ENCODE results near the gene PRSS16.
"Not testable (repeated sequence)": the region's sequence is repeated elsewhere in the genome, so short reads cannot be mapped to it uniquely, and the experiment has no call there.

Gene PRSS16

GRCh38 chr6:27247133-27247836 lies at the start of gene PRSS16:
Gene PRSS16, plus strand, starts transcription at chr6:27247701. Its CDS starts 37 bp downstream, at chr6:27247738.
- DNase-seq, result no peak

GRCh38 chr6:27205375-27206278 lies 41.9 kb upstream of the PRSS16 start:
- peak; percentile 42 for DNase-seq

GRCh38 chr6:27206806-27207205 lies 40.7 kb upstream of the PRSS16 start:
- no peak for DNase-seq

DNA sequence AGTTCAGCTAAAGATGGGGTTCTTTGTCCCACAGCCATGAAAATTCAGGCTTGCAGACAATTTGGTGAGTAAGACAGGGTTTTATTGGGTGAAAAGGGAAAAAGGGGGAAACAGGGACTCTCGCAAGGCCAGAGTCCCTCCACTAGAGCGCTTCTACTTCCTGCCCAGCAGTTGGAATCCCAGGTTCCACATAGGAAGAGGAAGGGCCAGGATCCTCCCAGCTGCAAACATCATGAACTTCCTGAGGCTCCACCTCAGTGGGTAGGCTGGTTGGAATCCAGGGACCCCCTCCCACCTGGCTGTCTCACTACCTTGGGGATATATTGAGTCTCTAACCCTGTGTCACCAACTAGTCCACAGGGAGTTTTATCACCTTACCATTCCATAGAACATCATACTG lies 39.5 kb upstream of the PRSS16 start:
- no peak for DNase-seq

- no peak for DNase-seq
Measured at GRCh38 chr6:27209196-27209595, 38.3 kb upstream of the PRSS16 start.

GRCh38 chr6:27209659-27210269 lies 37.7 kb upstream of the PRSS16 start:
- peak; percentile 12 for DNase-seq

GRCh38 chr6:27213091-27213517 lies 34.4 kb upstream of the PRSS16 start:
- DNase-seq, result not testable (repeated sequence)

DNA sequence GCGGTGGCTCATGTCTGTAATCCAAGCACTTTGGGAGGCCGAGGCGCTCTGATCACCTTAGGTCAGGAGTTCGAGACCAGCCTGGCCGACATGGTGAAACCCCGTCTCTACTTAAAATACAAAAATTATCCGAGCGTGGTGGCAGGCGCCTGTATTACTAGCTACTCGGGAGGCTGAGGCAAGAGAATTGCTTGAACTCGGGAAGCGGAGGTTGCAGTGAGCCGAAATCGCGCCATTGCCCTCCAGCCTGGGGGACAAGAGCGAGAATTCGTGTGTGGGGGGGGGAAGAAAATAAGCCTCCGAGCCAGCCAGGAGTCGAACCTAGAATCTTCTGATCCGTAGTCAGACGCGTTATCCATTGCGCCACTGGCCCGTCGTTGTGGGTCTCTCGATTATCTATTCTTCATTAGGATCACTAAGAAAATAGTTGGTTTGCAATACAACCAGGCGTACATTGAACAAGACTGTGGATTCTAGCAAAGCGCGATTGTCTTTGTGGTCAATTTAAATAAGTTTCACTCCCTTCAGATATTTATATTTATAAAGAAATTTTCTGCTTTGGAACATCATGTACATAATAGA lies 33.9 kb upstream of the PRSS16 start:
- DNase-seq, result peak; percentile 65

GRCh38 chr6:27214126-27214601 lies 33.3 kb upstream of the PRSS16 start:
- peak; percentile 9 for DNase-seq

DNA sequence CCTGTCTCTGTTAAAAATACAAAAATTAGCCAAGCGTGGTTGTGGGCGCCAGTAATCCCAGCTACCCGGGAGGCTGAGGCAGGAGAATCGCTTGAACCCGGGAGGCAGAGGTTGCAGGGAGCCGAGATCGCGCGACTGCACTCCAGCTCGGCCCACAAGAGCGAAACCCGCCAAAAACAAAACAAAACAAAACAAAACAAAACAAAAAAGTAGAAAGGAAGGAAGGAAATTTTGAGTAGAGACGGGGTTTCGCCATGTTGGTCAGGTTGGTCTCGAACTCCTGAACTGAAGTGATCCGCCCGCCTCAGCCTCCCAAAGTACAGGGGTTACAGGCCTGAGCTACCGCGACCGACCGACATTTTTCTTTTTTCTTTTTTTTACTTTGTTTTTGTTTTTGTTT lies 30.6 kb upstream of the PRSS16 start:
- no peak for DNase-seq

GRCh38 chr6:27222971-27223370 lies 24.5 kb upstream of the PRSS16 start:
- DNase-seq, result not testable (repeated sequence)

DNA sequence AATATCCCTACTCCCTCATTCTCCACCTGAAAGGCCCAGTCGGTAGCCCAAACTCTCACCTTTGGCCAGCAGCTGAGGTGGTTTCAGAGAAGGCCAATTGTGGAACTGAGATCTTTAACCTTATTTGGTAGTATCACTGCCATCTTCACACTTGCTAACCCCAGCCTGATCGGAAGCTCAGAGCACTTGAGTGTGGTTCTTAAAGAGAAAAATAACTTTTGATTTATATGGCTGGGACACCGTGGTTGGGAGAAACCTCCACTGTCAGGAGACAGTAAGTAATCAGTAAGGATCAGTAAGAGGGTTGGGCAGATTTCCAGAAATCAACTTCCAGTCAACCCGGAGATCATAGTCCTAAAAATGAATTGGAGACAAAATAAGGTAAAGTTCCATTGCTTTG lies 22.8 kb upstream of the PRSS16 start:
- no peak for DNase-seq

- no peak for DNase-seq
Measured at GRCh38 chr6:27228963-27229477, 18.5 kb upstream of the PRSS16 start.

DNA sequence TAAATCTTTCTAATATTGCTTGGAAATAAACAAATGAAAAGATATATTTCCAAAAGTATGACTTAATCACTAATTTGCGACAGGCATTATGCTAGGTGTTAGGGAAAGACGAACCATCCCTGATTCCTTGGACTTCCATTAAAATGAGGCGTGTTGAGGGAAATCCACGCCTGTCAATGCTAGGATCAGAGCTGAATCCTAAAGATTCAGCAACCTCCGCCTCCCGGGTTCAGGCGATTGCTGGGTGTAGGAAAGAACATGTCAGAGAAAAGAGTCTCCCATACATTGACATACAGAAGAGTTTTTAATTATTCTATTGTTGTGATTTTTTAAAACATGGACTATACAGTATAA lies 16.8 kb upstream of the PRSS16 start:
- no peak for DNase-seq

DNA sequence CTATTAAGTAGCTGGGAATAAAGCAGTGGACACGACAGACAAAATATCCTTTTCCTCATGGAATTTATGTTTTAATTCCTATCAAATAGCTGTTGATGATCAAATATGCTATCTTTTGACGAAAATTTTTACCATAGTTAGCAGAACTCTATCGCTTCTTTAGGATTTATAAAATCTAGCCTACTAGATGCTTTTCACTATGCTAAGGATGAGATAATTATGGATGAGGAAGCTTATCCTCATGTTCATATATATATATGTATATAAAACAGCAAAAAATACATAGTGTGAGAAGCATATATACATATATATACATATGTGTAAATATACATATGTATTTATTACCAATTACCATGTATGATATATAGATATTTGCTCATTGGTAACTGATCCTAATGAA lies 12.9 kb upstream of the PRSS16 start:
- no peak for DNase-seq

DNA sequence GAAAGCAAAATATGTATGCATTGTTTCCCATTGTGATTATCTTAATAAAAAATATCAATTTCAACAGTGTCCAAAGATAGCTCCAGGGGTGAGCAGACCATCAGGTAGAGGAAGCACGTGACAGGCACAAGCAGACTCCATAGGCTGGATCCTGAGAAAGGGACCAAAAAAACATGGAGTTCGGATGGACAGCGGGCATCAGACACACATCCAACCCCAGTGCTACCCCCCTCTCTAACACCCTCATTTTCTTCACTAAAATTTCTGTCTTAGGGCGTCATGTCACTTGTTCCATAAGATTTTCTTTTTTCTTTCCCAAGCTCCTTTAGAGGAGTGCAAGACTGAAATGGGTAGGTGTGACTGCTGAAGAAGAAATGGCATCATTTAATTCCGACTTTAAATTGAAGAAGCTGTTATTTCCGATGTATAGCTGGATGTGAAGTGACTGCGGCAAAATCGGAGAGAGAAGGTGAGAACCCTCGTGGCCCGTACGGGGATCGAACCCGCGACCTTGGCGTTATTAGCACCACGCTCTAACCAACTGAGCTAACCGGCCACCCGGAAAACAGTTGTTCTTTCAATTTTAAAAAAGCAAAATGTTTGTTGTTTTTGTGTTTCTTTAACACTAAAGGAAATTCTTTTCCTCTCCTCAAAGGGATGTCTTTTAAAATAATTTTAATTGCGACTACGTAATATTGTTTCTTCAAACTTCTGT lies 10.3 kb upstream of the PRSS16 start:
- peak; percentile 78 for DNase-seq

GRCh38 chr6:27238010-27238983 lies 9.2 kb upstream of the PRSS16 start:
- DNase-seq, result peak; percentile 47

DNA sequence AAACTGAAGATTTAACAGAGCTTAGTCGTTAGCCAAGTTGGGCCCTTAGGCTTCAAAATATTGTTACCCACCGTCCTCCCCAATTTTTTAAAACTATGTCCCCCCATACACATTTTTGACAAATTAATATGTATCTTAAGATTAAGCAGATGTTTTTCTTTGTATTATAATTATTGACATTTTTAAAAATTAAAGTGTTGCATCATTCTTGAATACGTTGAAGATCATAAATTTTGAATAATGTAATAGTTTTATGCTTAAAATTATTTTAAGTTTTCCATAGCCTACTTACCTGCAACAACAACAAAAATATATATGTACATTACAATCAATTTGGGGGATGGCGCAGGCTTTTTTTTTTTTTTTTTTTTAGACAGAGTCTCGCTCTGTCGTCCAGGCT lies 8.2 kb upstream of the PRSS16 start:
- DNase-seq, result no peak

DNA sequence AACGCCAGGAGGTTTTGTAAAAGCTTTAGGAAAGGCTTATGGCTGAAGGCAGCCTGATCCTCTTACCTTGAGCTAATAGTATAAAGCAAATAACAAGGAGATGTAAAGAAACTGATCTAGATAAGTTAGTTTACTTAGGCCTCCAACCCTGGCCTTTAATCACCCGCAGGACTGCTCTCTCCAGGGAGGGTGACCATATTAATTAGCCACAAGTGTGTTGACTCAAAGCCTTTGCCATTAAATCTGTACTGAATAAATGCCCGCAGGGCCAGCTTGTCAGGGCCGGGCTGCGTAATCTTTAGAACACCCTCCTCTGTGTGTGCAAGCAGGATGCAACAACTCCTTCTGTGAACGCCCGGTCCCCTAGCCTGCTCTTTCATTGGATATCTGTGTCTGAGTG lies 6.1 kb upstream of the PRSS16 start:
- no peak for DNase-seq

DNA sequence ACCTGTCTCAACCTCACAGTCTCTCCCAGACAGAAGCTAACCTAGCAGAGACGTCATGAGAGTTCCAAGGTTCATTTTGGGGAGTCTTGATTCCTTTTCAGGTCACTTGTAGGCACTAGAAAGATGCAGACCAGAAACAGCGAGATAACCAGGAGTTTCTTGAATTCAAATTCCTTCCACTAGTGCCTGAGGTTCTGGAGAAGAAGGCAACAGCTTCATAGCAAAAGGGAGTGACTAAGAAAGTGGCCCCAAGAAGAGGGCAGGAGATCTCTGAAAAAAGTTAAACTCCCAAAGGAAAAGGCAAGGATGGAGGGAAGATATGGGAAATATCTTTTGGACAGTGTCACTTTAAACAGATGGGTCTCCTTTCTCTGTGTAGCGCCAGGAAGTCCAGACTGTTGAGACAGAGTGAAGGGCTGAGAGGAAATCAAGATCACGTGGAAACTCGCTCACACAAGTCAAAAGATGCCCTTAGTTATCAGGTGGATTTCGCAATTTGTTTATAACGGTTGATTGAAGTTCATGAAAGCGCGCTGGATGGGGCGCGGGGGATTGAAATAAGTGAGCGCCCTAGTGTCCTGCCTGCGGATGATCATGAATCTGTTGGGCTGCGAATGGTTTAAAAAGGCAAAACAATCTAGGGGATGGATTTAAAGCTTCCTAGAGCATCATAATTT lies 4.8 kb upstream of the PRSS16 start:
- no peak for DNase-seq

All from EL (cell line).